Measurements from ENCODE around the gene LRRC3.

LRRC3 gene

GRCh38 chr21:44436958-44437357 is 18.4 kb upstream of the LRRC3 start:
- H3K9me3 Mint-ChIP-seq = peaks cover 4% of the 10 kb centered on the region
- no peak for DNase-seq
- peaks cover 15% of the 10 kb centered on the region for H3K4me1 Mint-ChIP-seq
- H3K27ac Mint-ChIP-seq = no peak overlapping the region
- TF ChIP-seq CTCF (IDR thresholded peaks at IDR 0.05) = no peak
- H3K4me3 Mint-ChIP-seq = no peak overlapping the region
- H3K27me3 Mint-ChIP-seq (ENCODE audit: low read depth, poor library complexity) = peaks cover 6% of the 10 kb centered on the region
- no peaks in the 10 kb centered on the region for H3K36me3 Mint-ChIP-seq (ENCODE audit: low read depth)

- no peaks in the 10 kb centered on the region for H3K36me3 Mint-ChIP-seq (ENCODE audit: low read depth)
Observed at GRCh38 chr21:44437371-44437695, 18.0 kb upstream of the LRRC3 start.

GRCh38 chr21:44437696-44438431 is 17.4 kb upstream of the LRRC3 start:
- Mint-ChIP-seq H3K4me3 (no peak overlapping the region), H3K4me1 (peaks cover 10% of the 10 kb centered on the region), H3K27ac (no peak overlapping the region), H3K36me3 (ENCODE audit: low read depth) (no peaks in the 10 kb centered on the region), H3K9me3 (no peaks in the 10 kb centered on the region), H3K27me3 (ENCODE audit: low read depth, poor library complexity) (peaks cover 3% of the 10 kb centered on the region)
- no peak for TF ChIP-seq CTCF (IDR thresholded peaks at IDR 0.05)
- DNase-seq = no peak

More at GRCh38 chr21:44437371-44437695, 18.0 kb upstream of the LRRC3 start:
- Mint-ChIP-seq H3K9me3 (peaks cover under 1% of the 10 kb centered on the region), H3K4me3 (no peak overlapping the region), H3K4me1 (peaks cover 11% of the 10 kb centered on the region), H3K27ac (no peak overlapping the region), H3K27me3 (ENCODE audit: low read depth, poor library complexity) (peaks cover 3% of the 10 kb centered on the region)
- no peak for TF ChIP-seq CTCF (IDR thresholded peaks at IDR 0.05)
- no peak for DNase-seq

- TF ChIP-seq CTCF (IDR thresholded peaks at IDR 0.05) = no peak
- H3K27ac Mint-ChIP-seq = no peak overlapping the region
- peaks cover 9% of the 10 kb centered on the region for H3K4me1 Mint-ChIP-seq
- no peaks in the 10 kb centered on the region for H3K9me3 Mint-ChIP-seq
- DNase-seq = no peak
- peaks cover 3% of the 10 kb centered on the region for H3K27me3 Mint-ChIP-seq (ENCODE audit: low read depth, poor library complexity)
- H3K36me3 Mint-ChIP-seq (ENCODE audit: low read depth) = no peaks in the 10 kb centered on the region
- H3K4me3 Mint-ChIP-seq = no peak overlapping the region
Observed at GRCh38 chr21:44438531-44439210, 16.6 kb upstream of the LRRC3 start.

- DNase-seq = no peak
- Mint-ChIP-seq H3K4me3 (no peak overlapping the region), H3K36me3 (ENCODE audit: low read depth) (no peaks in the 10 kb centered on the region), H3K27ac (no peak overlapping the region), H3K4me1 (peaks cover 9% of the 10 kb centered on the region), H3K9me3 (no peaks in the 10 kb centered on the region), H3K27me3 (ENCODE audit: low read depth, poor library complexity) (peaks cover 2% of the 10 kb centered on the region)
- TF ChIP-seq CTCF (IDR thresholded peaks at IDR 0.05) = no peak
Observed at GRCh38 chr21:44439211-44439600, 16.1 kb upstream of the LRRC3 start.
